Ureter (tissue), 1 donor: Measurements from ENCODE around the gene PSMA3. TPM values are rescaled to one million over a fixed set of nuclear protein-coding genes. Genes with fewer than 3 reads are reported as not detected.
A peak's percentile ranks its signal among the peaks of the same experiment; 100 is the strongest.

Experiments
- DNase-seq: peaks from one replicate; pipeline ENCODE4 v3.0.0-alpha.2; 2020; ENCODE audit warnings: low spot score
- total RNA-seq: library from RNA; stranded (reverse); gene quantifications from one replicate; pipeline ENCODE4 v1.2.4, GENCODE V29; 2023
- donor health status: DM: yes; HTN: yes; CAD: no.

Gene PSMA3
- total RNA-seq, 1 donor from 2014 or later: 185 TPM

- peak; percentile 49 for DNase-seq
These were observed 55.0 kb downstream of the PSMA3 start for GRCh38 chr14:58299401-58300330.

GRCh38 chr14:58301416-58301815 lies 56.8 kb downstream of the PSMA3 start:
- no peak for DNase-seq

- DNase-seq: no peak
These were observed 61.1 kb downstream of the PSMA3 start for GRCh38 chr14:58305730-58306129.

- DNase-seq: no peak
These were observed 63.1 kb downstream of the PSMA3 start for GRCh38 chr14:58307597-58308316.

GRCh38 chr14:58309086-58309485 lies 64.4 kb downstream of the PSMA3 start:
- no peak for DNase-seq

- no peak for DNase-seq
These were observed 69.1 kb downstream of the PSMA3 start for GRCh38 chr14:58313699-58314098.

- DNase-seq: no peak
These were observed 71.0 kb downstream of the PSMA3 start for GRCh38 chr14:58315606-58316005.

Other genes with a start within 250 kb of the PSMA3 start
- 2.9 TPM for gene ARMH4, start 92.6 kb upstream of the PSMA3 start, total RNA-seq
- 61.5 TPM for gene ACTR10, start 44.7 kb upstream of the PSMA3 start, total RNA-seq
- gene ARID4A, start 53.7 kb downstream of the PSMA3 start, total RNA-seq: 33.9 TPM
- not detected for gene TOMM20L, start 151.1 kb downstream of the PSMA3 start, total RNA-seq
- 39.4 TPM for gene TIMM9, start 182.7 kb downstream of the PSMA3 start, total RNA-seq
- 21.7 TPM for gene KIAA0586, start 182.9 kb downstream of the PSMA3 start, total RNA-seq